ENCODE data around the gene KLHDC8A. TPM values are rescaled to one million over a fixed set of nuclear protein-coding genes. Genes with fewer than 3 reads are reported as not detected.

Gene KLHDC8A
- total and polyA plus RNA-seq, 9 of the 15 experiments (the other 6 are each of a cell fraction or from before 2014, with no cell fraction given): 0.01 to 0.54 (median 0.04) TPM; not detected in 6

DNA sequence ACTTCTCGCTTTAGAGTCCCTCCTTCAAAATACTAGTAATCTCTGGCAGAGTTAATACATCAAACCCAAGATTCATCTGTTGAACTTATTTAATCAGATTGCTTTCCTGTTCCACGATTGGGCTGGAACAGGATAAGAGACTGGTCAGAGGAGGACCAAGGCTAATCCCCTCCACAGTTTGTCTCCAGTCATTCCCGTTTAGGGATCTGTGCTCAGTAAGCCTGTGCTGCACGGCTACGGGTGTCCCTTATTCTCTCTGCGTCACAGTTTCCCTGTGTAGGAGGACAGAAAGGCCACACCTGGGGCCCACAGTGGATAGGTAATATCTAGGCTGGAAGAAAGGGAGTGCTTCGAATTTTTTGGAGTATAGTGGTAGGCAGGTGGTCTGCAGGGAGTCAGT lies 18.7 kb downstream of the KLHDC8A start:
- ATAC-seq (no peak), DNase-seq (ENCODE audit: extremely low read depth in 1 of 4, low spot score in 3 of 4) (no peak), FAIRE-seq (no peak)
- Histone ChIP-seq H3K79me2 (ENCODE audit: control insufficient read depth, insufficient read depth, low read length) (no peaks in the 10 kb centered on the region), H4K20me1 (replicated peaks; ENCODE audit: control insufficient read depth, insufficient read depth, low read length) (peaks cover 10% of the 10 kb centered on the region; the same call in 1 of the 2 replicates), H3K36me3 (ENCODE audit: control insufficient read depth, insufficient read depth, low read length) (no peaks in the 10 kb centered on the region), H3K27me3 (ENCODE audit: control insufficient read depth in 2 of 2, insufficient read depth in 2 of 2, low read length in 2 of 2) (peaks cover 14 to 56% of the 10 kb centered on the region in 2 experiments), H3K9me3 (replicated peaks; ENCODE audit: control insufficient read depth, insufficient read depth, low read depth, low read length) (no peaks in the 10 kb centered on the region), H3K4me2 (ENCODE audit: insufficient read depth, low read length) (no peak overlapping the region), H3K27ac (ENCODE audit: extremely low read depth, low read depth, low read length) (no peak overlapping the region), H3K9ac (ENCODE audit: insufficient read depth in 1 of 2, low read depth in 2 of 2, low read length in 2 of 2) (no peak overlapping the region), H3K4me3 (no peak overlapping the region), H3K9me1 (ENCODE audit: control insufficient read depth, insufficient read depth, low read length) (no peaks in the 10 kb centered on the region), H3K4me1 (replicated peaks in 1 of 2; ENCODE audit: control insufficient read depth in 2 of 2, insufficient read depth in 2 of 2, low read length in 2 of 2) (peaks cover 0 to under 1% of the 10 kb centered on the region in 2 experiments; a peak in 1 of 5 replicates), H2AFZ (ENCODE audit: low read depth, low read length) (no peak overlapping the region)
- BruUV-seq (replicated peaks): no TSS peak
- in situ Hi-C loops (cut with MboI) (no loop called here), intact Hi-C loops (cut with micrococcal nuclease) (no loop called here)
- TF ChIP-seq ARID2 (IDR thresholded peaks at IDR 0.05) (no peak), HIVEP1 (CRISPR knock-in tag; IDR thresholded peaks at IDR 0.05) (no peak), MTA1 (IDR thresholded peaks at IDR 0.05; ENCODE audit: borderline replicate concordance) (no peak), ZBTB7A (IDR thresholded peaks at IDR 0.05; ENCODE audit: borderline replicate concordance, control insufficient read depth, low read depth, low read length) (no peak)
- TF ChIP-seq, protein P1, sequence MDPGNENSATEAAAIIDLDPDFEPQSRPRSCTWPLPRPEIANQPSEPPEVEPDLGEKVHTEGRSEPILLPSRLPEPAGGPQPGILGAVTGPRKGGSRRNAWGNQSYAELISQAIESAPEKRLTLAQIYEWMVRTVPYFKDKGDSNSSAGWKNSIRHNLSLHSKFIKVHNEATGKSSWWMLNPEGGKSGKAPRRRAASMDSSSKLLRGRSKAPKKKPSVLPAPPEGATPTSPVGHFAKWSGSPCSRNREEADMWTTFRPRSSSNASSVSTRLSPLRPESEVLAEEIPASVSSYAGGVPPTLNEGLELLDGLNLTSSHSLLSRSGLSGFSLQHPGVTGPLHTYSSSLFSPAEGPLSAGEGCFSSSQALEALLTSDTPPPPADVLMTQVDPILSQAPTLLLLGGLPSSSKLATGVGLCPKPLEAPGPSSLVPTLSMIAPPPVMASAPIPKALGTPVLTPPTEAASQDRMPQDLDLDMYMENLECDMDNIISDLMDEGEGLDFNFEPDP (CRISPR knock-in tag; IDR thresholded peaks at IDR 0.05): no peak
- ChIA-PET POLR2A (no interaction called here), CTCF (ENCODE audit: low intra/inter-chr PET ratio) (interaction anchor here (0.6 kb wide), 1 partner anchor 13 kb away, joined by 4 read pairs; no protein-coding TSS in a partner anchor)
- under 1% methylated on average over 7 of the region's 7 CpGs for WGBS (ENCODE audit: insufficient coverage, low coverage, missing lambda C conversion rate)
